Measurements from ENCODE around the gene FOXE1.

The FOXE1 gene

GRCh38 chr9:97864396-97864795 is 11.4 kb downstream of the FOXE1 start:
- DNase-seq (ENCODE audit: extremely low read depth in 1 of 2, low read depth in 1 of 2), result no peak

- DNase-seq (ENCODE audit: extremely low read depth in 1 of 2, low read depth in 1 of 2), result no peak
These were observed 13.3 kb downstream of the FOXE1 start for GRCh38 chr9:97866300-97866699.

- no peak for DNase-seq (ENCODE audit: extremely low read depth in 1 of 2, low read depth in 1 of 2)
These were observed 13.8 kb downstream of the FOXE1 start for GRCh38 chr9:97866848-97867247.

- DNase-seq (ENCODE audit: extremely low read depth in 1 of 2, low read depth in 1 of 2), result no peak
These were observed 15.8 kb downstream of the FOXE1 start for GRCh38 chr9:97868859-97869258.

- DNase-seq (ENCODE audit: extremely low read depth in 1 of 2, low read depth in 1 of 2), result no peak
These were observed 20.4 kb downstream of the FOXE1 start for GRCh38 chr9:97873425-97873824.

- DNase-seq (ENCODE audit: extremely low read depth in 1 of 2, low read depth in 1 of 2), result no peak
These were observed 20.9 kb downstream of the FOXE1 start for GRCh38 chr9:97873882-97874281.

- DNase-seq (ENCODE audit: extremely low read depth in 1 of 2, low read depth in 1 of 2), result no peak
These were observed 21.6 kb downstream of the FOXE1 start for GRCh38 chr9:97874624-97875023.

- no peak for DNase-seq (ENCODE audit: extremely low read depth in 1 of 2, low read depth in 1 of 2)
These were observed 22.1 kb downstream of the FOXE1 start for GRCh38 chr9:97875111-97875510.

GRCh38 chr9:97876061-97876460 is 23.0 kb downstream of the FOXE1 start:
- DNase-seq (ENCODE audit: extremely low read depth in 1 of 2, low read depth in 1 of 2), result no peak

- no peak for DNase-seq (ENCODE audit: extremely low read depth in 1 of 2, low read depth in 1 of 2)
These were observed 27.3 kb downstream of the FOXE1 start for GRCh38 chr9:97880336-97880735.

GRCh38 chr9:97889941-97890887 is 37.2 kb downstream of the FOXE1 start:
- DNase-seq (ENCODE audit: extremely low read depth in 1 of 2, low read depth in 1 of 2), result peak; percentile 43 to 48

- no peak for DNase-seq (ENCODE audit: extremely low read depth in 1 of 2, low read depth in 1 of 2)
These were observed 38.7 kb downstream of the FOXE1 start for GRCh38 chr9:97891736-97892135.

- DNase-seq (ENCODE audit: extremely low read depth in 1 of 2, low read depth in 1 of 2), result no peak
These were observed 39.4 kb downstream of the FOXE1 start for GRCh38 chr9:97892421-97892820.

- DNase-seq (ENCODE audit: extremely low read depth in 1 of 2, low read depth in 1 of 2), result no peak
These were observed 42.2 kb downstream of the FOXE1 start for GRCh38 chr9:97895211-97895610.

- DNase-seq (ENCODE audit: extremely low read depth in 1 of 2, low read depth in 1 of 2), result no peak
These were observed 42.8 kb downstream of the FOXE1 start for GRCh38 chr9:97895695-97896332.

- DNase-seq (ENCODE audit: extremely low read depth in 1 of 2, low read depth in 1 of 2), result no peak
These were observed 47.2 kb downstream of the FOXE1 start for GRCh38 chr9:97900103-97900737.

GRCh38 chr9:97900738-97901565 is 47.9 kb downstream of the FOXE1 start:
- DNase-seq (ENCODE audit: extremely low read depth in 1 of 2, low read depth in 1 of 2), result no peak

- DNase-seq (ENCODE audit: extremely low read depth in 1 of 2, low read depth in 1 of 2), result no peak
These were observed 50.2 kb downstream of the FOXE1 start for GRCh38 chr9:97903177-97903576.

GRCh38 chr9:97904725-97905124 is 51.7 kb downstream of the FOXE1 start:
- DNase-seq (ENCODE audit: extremely low read depth in 1 of 2, low read depth in 1 of 2), result no peak

GRCh38 chr9:97905228-97905627 is 52.2 kb downstream of the FOXE1 start:
- no peak for DNase-seq (ENCODE audit: extremely low read depth in 1 of 2, low read depth in 1 of 2)

Measured in activated CD8-positive, alpha-beta memory T cell treated with anti-CD3 and anti-CD28 coated beads for 1 hour (primary cell).